Esophagus squamous epithelium (tissue), 4 donors: ENCODE measurements around the gene MAD1L1.

Experiments used
- CTCF ChIP-seq, 6 experiments: fragments of 450-650 bp in 4 of 6; fragments of 200-600 bp in 2 of 6; sonication (generic) in 2 of 6; IDR thresholded peaks; one replicate each; pipeline ENCODE4 v1.5.1; 2016 to 2019; ENCODE audit warnings: antibody characterized with exemption in 6 of 6, mild to moderate bottlenecking in 4 of 6, moderate library complexity in 4 of 6
- POLR2A ChIP-seq, 4 donors: fragments of 450-650 bp; IDR thresholded peaks; one replicate each; pipeline ENCODE4 v1.6.1; 2017; ENCODE audit warnings: antibody characterized with exemption in 4 of 4, mild to moderate bottlenecking in 4 of 4, moderate library complexity in 3 of 4

- no peak for TF ChIP-seq CTCF (IDR thresholded peaks at IDR 0.05)
- TF ChIP-seq POLR2A (IDR thresholded peaks at IDR 0.05), result no peak
Observed at GRCh38 chr7:1895664-1896515, 336.9 kb downstream of the MAD1L1 start.
